Central memory CD4-positive, alpha-beta T cell (primary cell): ENCODE results near the gene HSPA1B.
"Not testable (repeated sequence)": the region's sequence is repeated elsewhere in the genome, so short reads cannot be mapped to it uniquely, and the experiment has no call there.

Experiments used
- DNase-seq: peaks from one replicate; pipeline ENCODE4 v3.0.0; 2022

HSPA1B gene

GRCh38 chr6:31829633-31830283 is 2.2 kb downstream of the HSPA1B start:
- DNase-seq: peak; percentile 60

- no peak for DNase-seq
Measured at GRCh38 chr6:31830886-31831335, 3.4 kb downstream of the HSPA1B start.

GRCh38 chr6:31831350-31832215 is 4.0 kb downstream of the HSPA1B start:
- no peak for DNase-seq

- peak; percentile 77 for DNase-seq
Measured at GRCh38 chr6:31834367-31835250, 7.1 kb downstream of the HSPA1B start.

GRCh38 chr6:31836047-31836473 is 8.5 kb downstream of the HSPA1B start:
- DNase-seq: no peak

- peak; percentile 25 for DNase-seq
Measured at GRCh38 chr6:31836474-31837368, 9.2 kb downstream of the HSPA1B start.

GRCh38 chr6:31837369-31838113 is 10.0 kb downstream of the HSPA1B start:
- DNase-seq: no peak

- not testable (repeated sequence) for DNase-seq
Measured at GRCh38 chr6:31838114-31838553, 10.6 kb downstream of the HSPA1B start.

GRCh38 chr6:31838968-31839367 is 11.4 kb downstream of the HSPA1B start:
- DNase-seq: no peak

GRCh38 chr6:31839779-31840126 is 12.2 kb downstream of the HSPA1B start:
- DNase-seq: not testable (repeated sequence)

GRCh38 chr6:31842053-31842452 is 14.5 kb downstream of the HSPA1B start:
- DNase-seq: no peak

- DNase-seq: no peak
Measured at GRCh38 chr6:31844507-31844906, 17.0 kb downstream of the HSPA1B start.

- no peak for DNase-seq
Measured at GRCh38 chr6:31847276-31847978, 19.9 kb downstream of the HSPA1B start.

- DNase-seq: no peak
Measured at GRCh38 chr6:31850765-31851484, 23.4 kb downstream of the HSPA1B start.

GRCh38 chr6:31851485-31851832 is 23.9 kb downstream of the HSPA1B start:
- DNase-seq: no peak

GRCh38 chr6:31851980-31852718 is 24.6 kb downstream of the HSPA1B start:
- DNase-seq: not testable (repeated sequence)

- DNase-seq: not testable (repeated sequence)
Measured at GRCh38 chr6:31857774-31858173, 30.2 kb downstream of the HSPA1B start.

- no peak for DNase-seq
Measured at GRCh38 chr6:31858707-31859106, 31.2 kb downstream of the HSPA1B start.

- DNase-seq: no peak
Measured at GRCh38 chr6:31859923-31860322, 32.4 kb downstream of the HSPA1B start.
